HepG2 (cell line): ENCODE results near the gene DLL1. TPM values are rescaled to one million over a fixed set of nuclear protein-coding genes. Genes with fewer than 3 reads are reported as not detected.

Experiments used
- ATAC-seq: fragments of 200-7000 bp; cut with Tn5 transposase; 3 replicates; pipeline ENCODE4 v1.9.1; 2020; ENCODE audit warnings: mild to moderate bottlenecking, moderate library complexity
- BruUV-seq: library from RNA; stranded (reverse); fragments of 400-500 nt; replicated peaks from 2 replicates; lab custom pipeline; 2021; lab: Mats Ljungman, UMichigan
- CTCF ChIA-PET: fragments of 300-600 bp; formaldehyde crosslinking; extraction: SDS; loops from one replicate; lab custom pipeline; 2021; ENCODE audit warnings: low total read pairs, inconsistent platforms, low intra/inter-chr PET ratio; lab: Yijun Ruan, JAX
- POLR2A ChIA-PET: fragments of 350-600 bp; sonication (Branson Sonifier 250); formaldehyde crosslinking; loops from one replicate; lab custom pipeline; 2020; ENCODE audit warnings: antibody characterized with exemption, inconsistent platforms; lab: Yijun Ruan, JAX
- DNase-seq: peaks from one replicate; pipeline ENCODE4 v3.0.0-alpha.2; 2015; ENCODE audit warnings: low spot score
- FAIRE-seq: peaks from 3 replicates; lab custom pipeline; 2011; peaks lifted over from hg19 to GRCh38; lab: Jason Lieb, UNC
- H2AFZ ChIP-seq: one replicate; pipeline ENCODE4 v1.6.1; 2011; ENCODE audit warnings: low read length, inconsistent platforms
- H3K27ac ChIP-seq: fragments of 300-600 bp; 3 replicates; pipeline ENCODE4 v1.8.0; 2011; ENCODE audit warnings: mixed run types, mild to moderate bottlenecking, mixed read lengths, low read length, inconsistent platforms; ENCODE audit not compliant: insufficient read depth; ENCODE audit errors: extremely low read length
- H3K27me3 ChIP-seq, 2 experiments: fragments of 200-600 bp in 1 of 2; 2 replicates in 1 of 2; 3 replicates in 1 of 2; pipeline versions ENCODE4 v1.6.0 to v1.8.0; 2011; ENCODE audit warnings: low read length in 2 of 2, mild to moderate bottlenecking in 2 of 2, moderate library complexity in 2 of 2, inconsistent platforms in 1 of 2; ENCODE audit not compliant: insufficient read depth in 2 of 2, control insufficient read depth in 1 of 2
- H3K36me3 ChIP-seq, 2 experiments: fragments of 200-600 bp in 1 of 2; replicated peaks in 1 of 2; 2 replicates in 1 of 2; 3 replicates in 1 of 2; pipeline versions ENCODE4 v1.5.1 to v1.8.0; 2011; ENCODE audit warnings: low read length in 2 of 2, inconsistent platforms in 1 of 2; ENCODE audit not compliant: insufficient read depth in 2 of 2, control insufficient read depth in 1 of 2
- H3K4me1 ChIP-seq: 2 replicates; pipeline ENCODE4 v1.5.1; 2012; ENCODE audit warnings: low read length, inconsistent platforms; ENCODE audit not compliant: insufficient read depth
- H3K4me2 ChIP-seq: 2 replicates; pipeline ENCODE4 v1.6.0; 2011; ENCODE audit warnings: low read depth, low read length, inconsistent platforms
- H3K4me3 ChIP-seq, 3 experiments: fragments of 200-600 bp in 1 of 3; sonication (generic), shearing (Covaris generic) in 1 of 3; replicated peaks in 1 of 3; 2 replicates each; pipeline ENCODE4 v1.5.1; 2011 to 2016; ENCODE audit warnings: low read length in 3 of 3, inconsistent platforms in 2 of 3, low read depth in 2 of 3, mild to moderate bottlenecking in 2 of 3, control low read depth in 1 of 3, mixed read lengths in 1 of 3; ENCODE audit not compliant: insufficient read depth in 1 of 3
- H3K79me2 ChIP-seq: one replicate; pipeline ENCODE4 v1.6.1; 2011; ENCODE audit warnings: low read length, inconsistent platforms; ENCODE audit not compliant: insufficient read depth
- H3K9ac ChIP-seq: 2 replicates; pipeline ENCODE4 v1.6.0; 2011; ENCODE audit warnings: mild to moderate bottlenecking, low read depth, low read length, inconsistent platforms; ENCODE audit not compliant: insufficient read depth
- H3K9me3 ChIP-seq: 2 replicates; pipeline ENCODE4 v1.5.1; 2012; ENCODE audit warnings: mild to moderate bottlenecking, low read length
- H4K20me1 ChIP-seq: 2 replicates; pipeline ENCODE4 v1.6.0; 2011; ENCODE audit warnings: inconsistent platforms, mild to moderate bottlenecking, low read length, moderate library complexity; ENCODE audit not compliant: insufficient read depth
- CBX5 ChIP-seq: sonication (generic); formaldehyde crosslinking; IDR thresholded peaks from 2 replicates; pipeline ENCODE4 v1.4.0; 2020; ENCODE audit warnings: missing genetic modification reagents, borderline replicate concordance
- GATAD2A ChIP-seq: IDR thresholded peaks from 2 replicates; pipeline ENCODE4 v1.6.1; 2016
- HOXA5 ChIP-seq: sonication (generic); formaldehyde crosslinking; IDR thresholded peaks from 2 replicates; pipeline ENCODE4 v1.4.0; 2020; ENCODE audit warnings: missing genetic modification reagents
- KDM6A ChIP-seq: IDR thresholded peaks from 2 replicates; pipeline ENCODE4 v1.6.1; 2016; ENCODE audit warnings: low read depth
- MATR3 ChIP-seq: sonication (generic); formaldehyde crosslinking; IDR thresholded peaks from 2 replicates; pipeline ENCODE4 v1.4.0; 2020; ENCODE audit warnings: missing genetic modification reagents
- NFYB ChIP-seq: sonication (generic); formaldehyde crosslinking; IDR thresholded peaks from 2 replicates; pipeline ENCODE4 v1.4.0; 2020; ENCODE audit warnings: missing genetic modification reagents
- PAWR ChIP-seq: sonication (generic); formaldehyde crosslinking; IDR thresholded peaks from 2 replicates; pipeline ENCODE4 v1.4.0; 2020; ENCODE audit warnings: missing genetic modification reagents, mild to moderate bottlenecking, borderline replicate concordance
- SIN3A ChIP-seq: IDR thresholded peaks from 2 replicates; pipeline ENCODE4 v1.6.1; 2011; ENCODE audit warnings: low read depth, mild to moderate bottlenecking, control low read depth, low read length, borderline replicate concordance
- SMAD9 ChIP-seq: sonication (generic); formaldehyde crosslinking; IDR thresholded peaks from 2 replicates; pipeline ENCODE4 v1.5.1; 2020; ENCODE audit warnings: mild to moderate bottlenecking, missing genetic modification reagents
- SYNCRIP ChIP-seq: fragments of 200-400 bp; formaldehyde crosslinking; IDR thresholded peaks from 2 replicates; pipeline ENCODE4 v1.6.1; 2018; ENCODE audit warnings: mild to moderate bottlenecking, low read depth, low read length; ENCODE audit not compliant: insufficient read depth
- TBL1XR1 ChIP-seq: fragments of 150-350 bp; IDR thresholded peaks from 2 replicates; pipeline ENCODE4 v1.6.1; 2014; ENCODE audit warnings: borderline replicate concordance, low read length; ENCODE audit not compliant: partially characterized antibody
- ZNF816 ChIP-seq: sonication (generic); formaldehyde crosslinking; IDR thresholded peaks from 2 replicates; pipeline ENCODE4 v1.8.0; 2022; ENCODE audit warnings: missing genetic modification reagents, mild to moderate bottlenecking, borderline replicate concordance
- WGBS: methylation state at CpG from one replicate; pipeline ENCODE4 v1.1.6; 2017; ENCODE audit warnings: low lambda C conversion rate; 5-methylcytosine and 5-hydroxymethylcytosine counted together
- in situ Hi-C: cut with HindIII; loops from 2 replicates; pipeline ENCODE4 v1.10.0; 2017; ENCODE audit warnings: low pct_unique_long_range_greater_than_20kb; ENCODE audit not compliant: extremely low pct_ligation_motif_present
- intact Hi-C: fragments of 100-400 bp; cut with micrococcal nuclease; formaldehyde crosslinking; loops from one replicate; pipeline ENCODE4 v1.10.0; 2022; ENCODE audit not compliant: unreplicated experiment
- polyA plus RNA-seq, 8 experiments: library from polyadenylated mRNA; depleted of rRNA in 3 of 8; stranded (reverse) in 7 of 8; unstranded in 1 of 8; fragments of >200 nt; fragmentation: Illumina TruSeq in 4 of 8; extraction: Trizol in 4 of 8; gene quantifications; 2 replicates each; pipeline versions ENCODE4 v1.2.1 to v1.2.3, GENCODE V29; 2011 to 2016; ENCODE audit warnings: low read depth in 4 of 8, missing spikeins in 1 of 8, mixed read lengths in 1 of 8; ENCODE audit not compliant: insufficient read depth in 1 of 8
- total RNA-seq, 5 experiments: library from RNA; depleted of rRNA; stranded (reverse); fragments of >200 nt; fragmentation: Illumina TruSeq; extraction: Trizol; gene quantifications; 2 replicates each; pipeline ENCODE4 v1.2.3, GENCODE V29; 2016; ENCODE audit warnings: low read depth in 1 of 5
- TF ChIP-seq, protein P1 (sequence below): sonication (generic); formaldehyde crosslinking; IDR thresholded peaks from 2 replicates; pipeline ENCODE4 v1.5.0; 2020; ENCODE audit warnings: missing genetic modification reagents, mild to moderate bottlenecking, borderline replicate concordance
- TF ChIP-seq, protein P2 (sequence below): sonication (generic); formaldehyde crosslinking; conservative IDR thresholded peaks from 2 replicates; pipeline ENCODE4 v1.8.0; 2022; ENCODE audit warnings: mild to moderate bottlenecking, moderate library complexity, missing genetic modification reagents
- TF ChIP-seq, protein P3 (sequence below): sonication (generic); formaldehyde crosslinking; IDR thresholded peaks from 2 replicates; pipeline ENCODE4 v1.5.0; 2020; ENCODE audit warnings: missing genetic modification reagents

Gene DLL1
- total and polyA plus RNA-seq, 2 of the 13 experiments (the other 11 are each of a cell fraction or from before 2014, with no cell fraction given): not detected

DNA sequence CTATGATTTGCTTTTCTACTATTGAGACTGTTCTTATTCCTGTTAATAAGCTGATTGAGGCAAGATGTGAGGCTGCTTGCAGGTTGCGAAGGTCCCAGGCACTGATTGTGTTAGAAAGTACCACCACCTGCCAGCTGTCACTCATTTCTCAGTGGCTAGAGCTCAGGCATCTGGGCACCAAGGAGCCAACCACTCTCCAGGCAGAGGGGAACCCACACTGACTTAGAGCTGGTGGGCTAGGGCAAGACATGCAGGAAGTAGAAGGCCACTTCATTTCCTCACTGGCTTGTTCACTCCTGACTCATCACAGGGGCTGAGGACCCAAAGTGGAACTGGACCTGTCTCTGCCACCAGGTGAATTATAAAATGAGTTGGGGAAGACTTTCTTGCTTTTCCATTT lies 7.8 kb upstream of the DLL1 start:
- H3K4me2 ChIP-seq: no peak overlapping the region

More for the DNA sequence above, 7.8 kb upstream of the DLL1 start:
- H3K27ac ChIP-seq: no peak overlapping the region
- H2AFZ ChIP-seq: no peak overlapping the region
- CTCF ChIA-PET: no interaction called here
- peaks cover 4% of the 10 kb centered on the region; the same call in 1 of the 2 replicates for H4K20me1 ChIP-seq
- FAIRE-seq (no peak), DNase-seq (no peak), ATAC-seq (no peak)
- in situ Hi-C loops: no loop called here
- peaks cover 11 to 44% of the 10 kb centered on the region in 2 experiments for H3K27me3 ChIP-seq
- intact Hi-C loops: no loop called here
- H3K79me2 ChIP-seq: no peaks in the 10 kb centered on the region
- peaks cover 14% of the 10 kb centered on the region for H3K4me1 ChIP-seq
- BruUV-seq: no TSS peak
- TF ChIP-seq PAWR (CRISPR knock-in tag): no peak
- TF ChIP-seq HOXA5 (CRISPR knock-in tag): no peak
- no peak for TF ChIP-seq MATR3 (CRISPR knock-in tag)
- no peak for TF ChIP-seq KDM6A
- no peak for TF ChIP-seq SIN3A
- TF ChIP-seq GATAD2A (CRISPR knock-in tag): no peak
- no peak for TF ChIP-seq NFYB (CRISPR knock-in tag)
- TF ChIP-seq, protein P1, sequence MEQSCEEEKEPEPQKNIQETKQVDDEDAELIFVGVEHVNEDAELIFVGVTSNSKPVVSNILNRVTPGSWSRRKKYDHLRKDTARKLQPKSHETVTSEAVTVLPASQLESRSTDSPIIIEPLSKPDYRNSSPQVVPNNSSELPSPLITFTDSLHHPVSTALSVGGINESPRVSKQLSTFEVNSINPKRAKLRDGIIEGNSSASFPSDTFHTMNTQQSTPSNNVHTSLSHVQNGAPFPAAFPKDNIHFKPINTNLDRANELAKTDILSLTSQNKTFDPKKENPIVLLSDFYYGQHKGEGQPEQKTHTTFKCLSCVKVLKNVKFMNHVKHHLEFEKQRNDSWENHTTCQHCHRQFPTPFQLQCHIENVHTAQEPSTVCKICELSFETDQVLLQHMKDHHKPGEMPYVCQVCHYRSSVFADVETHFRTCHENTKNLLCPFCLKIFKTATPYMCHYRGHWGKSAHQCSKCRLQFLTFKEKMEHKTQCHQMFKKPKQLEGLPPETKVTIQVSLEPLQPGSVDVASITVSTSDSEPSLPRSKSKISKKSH (CRISPR knock-in tag): no peak
- TF ChIP-seq, protein P2, sequence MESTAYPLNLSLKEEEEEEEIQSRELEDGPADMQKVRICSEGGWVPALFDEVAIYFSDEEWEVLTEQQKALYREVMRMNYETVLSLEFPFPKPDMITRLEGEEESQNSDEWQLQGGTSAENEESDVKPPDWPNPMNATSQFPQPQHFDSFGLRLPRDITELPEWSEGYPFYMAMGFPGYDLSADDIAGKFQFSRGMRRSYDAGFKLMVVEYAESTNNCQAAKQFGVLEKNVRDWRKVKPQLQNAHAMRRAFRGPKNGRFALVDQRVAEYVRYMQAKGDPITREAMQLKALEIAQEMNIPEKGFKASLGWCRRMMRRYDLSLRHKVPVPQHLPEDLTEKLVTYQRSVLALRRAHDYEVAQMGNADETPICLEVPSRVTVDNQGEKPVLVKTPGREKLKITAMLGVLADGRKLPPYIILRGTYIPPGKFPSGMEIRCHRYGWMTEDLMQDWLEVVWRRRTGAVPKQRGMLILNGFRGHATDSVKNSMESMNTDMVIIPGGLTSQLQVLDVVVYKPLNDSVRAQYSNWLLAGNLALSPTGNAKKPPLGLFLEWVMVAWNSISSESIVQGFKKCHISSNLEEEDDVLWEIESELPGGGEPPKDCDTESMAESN (CRISPR knock-in tag): no peak
- no peak for TF ChIP-seq SMAD9 (CRISPR knock-in tag)
- no peak for TF ChIP-seq SYNCRIP
- TF ChIP-seq, protein P3, sequence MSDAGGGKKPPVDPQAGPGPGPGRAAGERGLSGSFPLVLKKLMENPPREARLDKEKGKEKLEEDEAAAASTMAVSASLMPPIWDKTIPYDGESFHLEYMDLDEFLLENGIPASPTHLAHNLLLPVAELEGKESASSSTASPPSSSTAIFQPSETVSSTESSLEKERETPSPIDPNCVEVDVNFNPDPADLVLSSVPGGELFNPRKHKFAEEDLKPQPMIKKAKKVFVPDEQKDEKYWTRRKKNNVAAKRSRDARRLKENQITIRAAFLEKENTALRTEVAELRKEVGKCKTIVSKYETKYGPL (CRISPR knock-in tag): no peak
- no peak for TF ChIP-seq CBX5 (CRISPR knock-in tag)
- no peak for TF ChIP-seq ZNF816 (CRISPR knock-in tag)
- TF ChIP-seq TBL1XR1: no peak
- H3K9ac ChIP-seq: no peak overlapping the region
- WGBS: 92% methylated on average over 1 of the region's 1 CpG
- H3K36me3 ChIP-seq: no peaks in the 10 kb centered on the region
- no peak overlapping the region for H3K4me3 ChIP-seq
- peaks cover 11% of the 10 kb centered on the region; the same call in 1 of the 2 replicates for H3K9me3 ChIP-seq
- POLR2A ChIA-PET: no interaction called here
